Hair follicle dermal papilla cell (primary cell): ENCODE measurements around the gene NACA. TPM values are rescaled to one million over a fixed set of nuclear protein-coding genes. Genes with fewer than 3 reads are reported as not detected.

Experiments used
- small RNA-seq: library from RNA; depleted of rRNA; stranded (forward); fragments of <200 nt; gene quantifications from one replicate; pipeline ENCODE3, GENCODE V24; 2012
- total RNA-seq: library from RNA; depleted of rRNA; stranded (reverse); fragments of >200 nt; gene quantifications from 2 replicates; pipeline ENCODE4 v1.2.3, GENCODE V29; 2012

The NACA gene
- total RNA-seq, result 583 and 627 TPM in 2 replicates

DNA sequence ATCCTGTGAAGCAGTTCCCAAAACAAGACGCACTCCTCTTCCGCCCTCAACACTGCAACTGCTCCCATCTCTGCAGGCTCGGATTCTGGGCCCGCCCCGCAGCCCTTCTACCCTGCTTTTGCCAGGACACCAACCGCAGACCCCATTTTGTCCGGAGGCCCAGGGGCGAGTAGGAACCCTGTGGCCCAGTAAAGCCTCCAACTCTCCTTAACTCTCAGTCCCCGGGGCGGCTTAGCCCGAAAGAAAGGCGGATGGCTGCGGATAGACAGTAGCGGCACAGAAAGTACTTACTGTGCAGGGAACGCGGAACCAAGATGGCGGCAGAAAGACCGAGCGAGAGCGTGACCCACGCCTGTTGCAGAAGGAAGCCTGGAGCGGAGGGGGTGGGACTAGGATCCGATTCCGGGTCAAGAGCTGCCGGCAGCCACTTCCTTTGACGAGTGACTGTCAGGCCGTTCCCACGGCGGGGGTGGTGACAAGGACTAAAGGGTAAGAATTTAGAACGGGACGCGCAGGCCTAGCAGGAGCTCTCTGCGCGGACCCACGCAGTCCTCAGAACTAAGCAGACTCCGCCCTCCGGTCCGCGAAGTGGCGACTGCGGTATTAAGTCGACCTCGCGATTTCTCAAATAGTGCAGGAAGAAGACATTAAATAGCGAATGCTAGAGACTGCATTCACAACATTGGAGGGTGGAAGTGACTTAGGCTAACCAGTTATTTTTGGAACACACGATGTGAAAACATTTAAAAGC, at the start of gene NACA:
TSS of gene NACA (minus strand) at position 328 of the 751 bp plus-strand sequence. CDS start 778 bp downstream, outside the sequence.

DNA sequence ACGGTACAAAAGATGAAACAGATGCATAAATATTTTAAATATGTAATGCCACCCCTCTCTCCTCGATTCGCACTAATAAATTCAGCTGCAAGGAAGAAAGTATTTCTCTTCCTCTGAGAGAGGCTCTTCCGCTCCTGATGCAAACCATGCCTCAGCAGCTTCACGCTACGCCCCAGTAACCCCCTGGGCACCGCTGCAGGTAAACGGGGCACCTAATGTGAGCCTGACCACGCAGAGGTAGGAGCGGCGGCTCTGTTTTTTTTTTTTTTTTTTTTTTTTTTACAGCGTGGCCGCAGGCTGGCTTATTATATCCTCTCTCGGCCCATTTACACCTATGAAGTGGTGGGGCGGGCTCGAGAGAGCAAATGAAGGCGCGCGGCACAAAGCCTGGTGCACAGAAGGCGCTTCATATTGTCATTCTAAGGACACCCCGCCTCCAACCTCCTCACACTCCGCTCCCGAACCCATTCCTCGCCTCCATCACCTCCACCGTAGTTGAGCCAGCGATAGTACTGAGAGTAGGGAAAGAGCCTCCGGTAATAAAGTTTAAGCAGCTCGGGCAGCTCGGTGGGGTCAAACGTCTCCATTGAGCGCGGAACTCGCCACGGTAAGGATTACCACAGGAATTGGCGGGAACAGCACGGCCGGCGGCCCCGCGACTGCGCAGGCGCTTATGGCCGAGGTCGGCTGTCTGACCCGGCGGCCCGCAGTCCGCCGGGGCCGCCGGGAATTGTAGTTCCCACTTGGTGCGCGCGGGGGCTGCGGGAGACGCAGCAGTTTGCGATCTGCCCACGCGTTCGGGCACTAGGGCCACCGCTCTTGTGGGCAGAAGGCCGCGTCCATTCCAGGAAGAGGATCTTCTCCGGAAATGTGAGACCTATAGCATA, 26.9 kb upstream of the NACA start, which contains the start of gene PRIM1:
TSS of gene PRIM1 (minus strand) at position 612 of the 887 bp plus-strand sequence. CDS start at position 587, 25 bp downstream.

DNA sequence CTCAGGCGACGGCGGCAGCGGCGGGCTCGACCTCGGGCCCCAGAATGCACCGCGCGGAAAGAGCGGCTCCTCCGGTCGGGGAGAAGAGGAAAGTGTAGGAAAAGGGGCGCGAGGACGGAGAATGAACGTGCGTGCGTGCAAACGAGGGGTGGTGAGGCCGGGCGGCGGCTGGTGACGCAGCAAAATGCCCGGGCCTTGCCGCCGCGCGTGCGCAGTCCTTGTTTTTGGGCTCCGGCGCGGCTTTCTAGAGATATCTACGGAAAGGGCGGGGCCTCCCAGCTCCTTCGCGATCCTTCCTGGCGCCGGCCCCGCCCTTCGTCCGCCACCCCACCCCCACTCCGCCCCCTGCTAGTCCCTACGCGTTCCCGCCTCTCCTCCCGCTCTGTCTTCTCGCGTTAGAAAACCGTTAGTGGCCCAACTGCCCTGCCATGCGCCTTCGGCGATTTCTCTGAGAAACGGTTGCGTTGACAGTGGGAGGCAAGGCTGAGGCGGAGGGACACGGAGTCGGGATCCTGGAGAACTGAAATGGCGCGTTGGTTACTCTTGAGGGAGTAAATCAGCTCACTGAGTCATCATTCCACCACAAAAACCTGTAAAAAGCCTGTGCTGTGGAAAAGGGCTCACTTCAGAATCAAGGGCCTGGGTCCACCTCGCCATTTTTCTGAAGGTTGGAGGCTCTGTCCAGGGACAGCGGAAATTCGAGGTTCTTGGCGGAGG, 36.8 kb downstream of the NACA start, which contains the start of gene PTGES3:
TSS of gene PTGES3 (minus strand) at position 156 of the 717 bp plus-strand sequence. CDS start 285 bp downstream, outside the sequence.

Small RNA genes lying within 50 kb of the gene (small RNA-seq; reads per million reads assigned to genes)
- not detected for gene RN7SL809P

Other genes starting within 250 kb of the NACA start
- gene GLS2, start 237.1 kb downstream of the NACA start, total RNA-seq, result not detected in 2 replicates
- 25.7 and 26.0 TPM in 2 replicates for gene RBMS2, start 203.5 kb downstream of the NACA start, total RNA-seq
- gene BAZ2A, start 95.0 kb downstream of the NACA start, total RNA-seq, result 55.4 and 65.2 TPM in 2 replicates
- gene ATP5F1B, start 79.3 kb downstream of the NACA start, total RNA-seq, result 321 and 357 TPM in 2 replicates
- gene PTGES3, start 37.0 kb downstream of the NACA start, total RNA-seq, result 50.5 and 58.8 TPM in 2 replicates
- gene PRIM1, start 27.0 kb upstream of the NACA start, total RNA-seq, result 3.7 and 4.1 TPM in 2 replicates
- 0.61 and 0.97 TPM in 2 replicates for gene HSD17B6, start 38.0 kb upstream of the NACA start, total RNA-seq
- not detected in 2 replicates for gene SDR9C7, start 209.1 kb upstream of the NACA start, total RNA-seq
- gene RDH16, start 232.3 kb upstream of the NACA start, total RNA-seq, result under 0.01 and 0.12 TPM in 2 replicates